HG03432 (cell line): ENCODE measurements around the gene C3orf52.
"Not testable (repeated sequence)": the region's sequence is repeated elsewhere in the genome, so short reads cannot be mapped to it uniquely, and the experiment has no call there.

ENCODE experiments used
- ATAC-seq: cut with Tn5 transposase; IDR thresholded peaks from one replicate; pipeline ENCODE4 v1.9.1; 2021; ENCODE audit warnings: mild to moderate bottlenecking, moderate library complexity; ENCODE audit not compliant: unreplicated experiment

The C3orf52 gene

GRCh38 chr3:112086076-112086854 is at the start of gene C3orf52:
TSS of gene C3orf52 (plus strand) at chr3:112086389. CDS start at chr3:112086408, 19 bp downstream.
- peak; percentile 94 for ATAC-seq

GRCh38 chr3:112037194-112037593 is 49.0 kb upstream of the C3orf52 start:
- ATAC-seq = not testable (repeated sequence)

GRCh38 chr3:112038863-112039262 is 47.3 kb upstream of the C3orf52 start:
- no peak for ATAC-seq

GRCh38 chr3:112041321-112041720 is 44.9 kb upstream of the C3orf52 start:
- ATAC-seq = no peak

- no peak for ATAC-seq
Observed at GRCh38 chr3:112042842-112043280, 43.3 kb upstream of the C3orf52 start.

- ATAC-seq = peak; percentile 88
Observed at GRCh38 chr3:112043621-112044201, 42.5 kb upstream of the C3orf52 start.

GRCh38 chr3:112046599-112046998 is 39.6 kb upstream of the C3orf52 start:
- no peak for ATAC-seq

GRCh38 chr3:112047264-112047663 is 38.9 kb upstream of the C3orf52 start:
- peak; percentile 53 for ATAC-seq

GRCh38 chr3:112048911-112049310 is 37.3 kb upstream of the C3orf52 start:
- no peak for ATAC-seq

GRCh38 chr3:112053229-112053628 is 33.0 kb upstream of the C3orf52 start:
- ATAC-seq = no peak

- no peak for ATAC-seq
Observed at GRCh38 chr3:112056451-112056929, 29.7 kb upstream of the C3orf52 start.

GRCh38 chr3:112059497-112059896 is 26.7 kb upstream of the C3orf52 start:
- no peak for ATAC-seq

GRCh38 chr3:112061152-112061551 is 25.0 kb upstream of the C3orf52 start:
- no peak for ATAC-seq

GRCh38 chr3:112072387-112073060 is 13.7 kb upstream of the C3orf52 start:
- not testable (repeated sequence) for ATAC-seq

- no peak for ATAC-seq
Observed at GRCh38 chr3:112074006-112074405, 12.2 kb upstream of the C3orf52 start.

GRCh38 chr3:112074616-112075497 is 11.3 kb upstream of the C3orf52 start:
- ATAC-seq = peak; percentile 94

GRCh38 chr3:112078125-112079083 is 7.8 kb upstream of the C3orf52 start:
- no peak for ATAC-seq

GRCh38 chr3:112083239-112083638 is 3.0 kb upstream of the C3orf52 start:
- ATAC-seq = no peak

GRCh38 chr3:112084980-112085705 is 1.0 kb upstream of the C3orf52 start:
- no peak for ATAC-seq
